GM19328 (cell line): ENCODE data around the gene PPP1R1B.

Experiments used
- ATAC-seq: cut with Tn5 transposase; IDR thresholded peaks from one replicate; pipeline ENCODE4 v1.9.1; 2021; ENCODE audit warnings: mild to moderate bottlenecking, moderate library complexity; ENCODE audit not compliant: unreplicated experiment

Gene PPP1R1B

GRCh38 chr17:39600288-39600996, 26.3 kb upstream of the PPP1R1B start:
- ATAC-seq, result no peak

GRCh38 chr17:39600997-39601597, 25.7 kb upstream of the PPP1R1B start:
- no peak for ATAC-seq

- no peak for ATAC-seq
These were observed 24.8 kb upstream of the PPP1R1B start for GRCh38 chr17:39601758-39602532.

GRCh38 chr17:39602533-39603303, 24.0 kb upstream of the PPP1R1B start:
- ATAC-seq, result no peak

GRCh38 chr17:39603304-39604016, 23.3 kb upstream of the PPP1R1B start:
- ATAC-seq, result no peak

- ATAC-seq, result no peak
These were observed 21.8 kb upstream of the PPP1R1B start for GRCh38 chr17:39604911-39605491.

- no peak for ATAC-seq
These were observed 21.0 kb upstream of the PPP1R1B start for GRCh38 chr17:39605492-39606433.

GRCh38 chr17:39606434-39607056, 20.2 kb upstream of the PPP1R1B start:
- ATAC-seq, result no peak

GRCh38 chr17:39607057-39607850, 19.5 kb upstream of the PPP1R1B start:
- no peak for ATAC-seq

- ATAC-seq, result no peak
These were observed 19.0 kb upstream of the PPP1R1B start, which contains the start of gene NEUROD2 for GRCh38 chr17:39607851-39608130. Gene NEUROD2, minus strand, starts transcription at chr17:39607920. Its CDS starts 1,321 bp downstream, at chr17:39606599.

- no peak for ATAC-seq
These were observed 18.4 kb upstream of the PPP1R1B start for GRCh38 chr17:39608142-39608981.

GRCh38 chr17:39609416-39610025, 17.2 kb upstream of the PPP1R1B start:
- ATAC-seq, result no peak

GRCh38 chr17:39611401-39612112, 15.2 kb upstream of the PPP1R1B start:
- ATAC-seq, result no peak

GRCh38 chr17:39612291-39612894, 14.4 kb upstream of the PPP1R1B start:
- no peak for ATAC-seq

- no peak for ATAC-seq
These were observed 13.8 kb upstream of the PPP1R1B start for GRCh38 chr17:39612935-39613464.
